WTC11 (cell line): ENCODE data around the gene GFM2.
"Not testable (repeated sequence)": the region's sequence is repeated elsewhere in the genome, so short reads cannot be mapped to it uniquely, and the experiment has no call there.

ENCODE experiments used
- AFF4 ChIP-seq: sonication (generic); formaldehyde crosslinking; IDR thresholded peaks from 2 replicates; pipeline ENCODE4 v1.8.1; 2023; ENCODE audit warnings: mild to moderate bottlenecking, missing genetic modification reagents, borderline replicate concordance
- CBFB ChIP-seq: sonication (generic); formaldehyde crosslinking; IDR thresholded peaks from 2 replicates; pipeline ENCODE4 v1.8.1; 2022; ENCODE audit warnings: mild to moderate bottlenecking, low read depth, missing genetic modification reagents
- CREB1 ChIP-seq: sonication (generic); formaldehyde crosslinking; IDR thresholded peaks from 2 replicates; pipeline ENCODE4 v1.8.0; 2023; ENCODE audit warnings: mild to moderate bottlenecking, missing genetic modification reagents
- CREM ChIP-seq: sonication (generic); formaldehyde crosslinking; IDR thresholded peaks from 2 replicates; pipeline ENCODE4 v1.8.1; 2022; ENCODE audit warnings: mild to moderate bottlenecking, missing genetic modification reagents, moderate library complexity
- ESRRA ChIP-seq: sonication (generic); formaldehyde crosslinking; IDR thresholded peaks from 2 replicates; pipeline ENCODE4 v1.8.1; 2022; ENCODE audit warnings: mild to moderate bottlenecking, missing genetic modification reagents, borderline replicate concordance
- MAX ChIP-seq: sonication (generic); formaldehyde crosslinking; IDR thresholded peaks from 2 replicates; pipeline ENCODE4 v1.8.0; 2022; ENCODE audit warnings: mild to moderate bottlenecking, missing genetic modification reagents
- NFYB ChIP-seq: sonication (generic); formaldehyde crosslinking; conservative IDR thresholded peaks from 2 replicates; pipeline ENCODE4 v1.8.0; 2022; ENCODE audit warnings: low read depth, missing genetic modification reagents
- RORB ChIP-seq: fragments of 250-450 bp; sonication (Bioruptor Pico); IDR thresholded peaks from 2 replicates; pipeline ENCODE4 v1.9.0; 2021; ENCODE audit warnings: mild to moderate bottlenecking
- ZBTB21 ChIP-seq: sonication (generic); formaldehyde crosslinking; IDR thresholded peaks from 2 replicates; pipeline ENCODE4 v1.8.1; 2023; ENCODE audit warnings: mild to moderate bottlenecking, missing genetic modification reagents, borderline replicate concordance
- TF ChIP-seq, protein P1 (sequence below): fragments of 200-600 bp; IDR thresholded peaks from 2 replicates; pipeline ENCODE4 v1.8.0; 2022; ENCODE audit warnings: antibody characterized with exemption
- TF ChIP-seq, protein P2 (sequence below): sonication (generic); formaldehyde crosslinking; IDR thresholded peaks from 2 replicates; pipeline ENCODE4 v1.8.1; 2022; ENCODE audit warnings: low read depth, missing genetic modification reagents, borderline replicate concordance
- TF ChIP-seq, protein P3 (sequence below): sonication (generic); formaldehyde crosslinking; IDR thresholded peaks from 2 replicates; pipeline ENCODE4 v1.8.0; 2023; ENCODE audit warnings: mild to moderate bottlenecking, missing genetic modification reagents
- TF ChIP-seq, protein P4 (sequence below): fragments of 250-450 bp; sonication (Bioruptor Pico); IDR thresholded peaks from 2 replicates; pipeline ENCODE4 v1.9.0; 2021; ENCODE audit warnings: mild to moderate bottlenecking

- TF ChIP-seq CREM (CRISPR knock-in tag); NFYB (CRISPR knock-in tag); RORB (CRISPR knock-in tag); CBFB (CRISPR knock-in tag); MAX (CRISPR knock-in tag); ESRRA (CRISPR knock-in tag); ZBTB21 (CRISPR knock-in tag); AFF4; CREB1: not testable (repeated sequence)
- TF ChIP-seq, protein P1, sequence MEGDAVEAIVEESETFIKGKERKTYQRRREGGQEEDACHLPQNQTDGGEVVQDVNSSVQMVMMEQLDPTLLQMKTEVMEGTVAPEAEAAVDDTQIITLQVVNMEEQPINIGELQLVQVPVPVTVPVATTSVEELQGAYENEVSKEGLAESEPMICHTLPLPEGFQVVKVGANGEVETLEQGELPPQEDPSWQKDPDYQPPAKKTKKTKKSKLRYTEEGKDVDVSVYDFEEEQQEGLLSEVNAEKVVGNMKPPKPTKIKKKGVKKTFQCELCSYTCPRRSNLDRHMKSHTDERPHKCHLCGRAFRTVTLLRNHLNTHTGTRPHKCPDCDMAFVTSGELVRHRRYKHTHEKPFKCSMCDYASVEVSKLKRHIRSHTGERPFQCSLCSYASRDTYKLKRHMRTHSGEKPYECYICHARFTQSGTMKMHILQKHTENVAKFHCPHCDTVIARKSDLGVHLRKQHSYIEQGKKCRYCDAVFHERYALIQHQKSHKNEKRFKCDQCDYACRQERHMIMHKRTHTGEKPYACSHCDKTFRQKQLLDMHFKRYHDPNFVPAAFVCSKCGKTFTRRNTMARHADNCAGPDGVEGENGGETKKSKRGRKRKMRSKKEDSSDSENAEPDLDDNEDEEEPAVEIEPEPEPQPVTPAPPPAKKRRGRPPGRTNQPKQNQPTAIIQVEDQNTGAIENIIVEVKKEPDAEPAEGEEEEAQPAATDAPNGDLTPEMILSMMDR = not testable (repeated sequence)
- TF ChIP-seq, protein P2, sequence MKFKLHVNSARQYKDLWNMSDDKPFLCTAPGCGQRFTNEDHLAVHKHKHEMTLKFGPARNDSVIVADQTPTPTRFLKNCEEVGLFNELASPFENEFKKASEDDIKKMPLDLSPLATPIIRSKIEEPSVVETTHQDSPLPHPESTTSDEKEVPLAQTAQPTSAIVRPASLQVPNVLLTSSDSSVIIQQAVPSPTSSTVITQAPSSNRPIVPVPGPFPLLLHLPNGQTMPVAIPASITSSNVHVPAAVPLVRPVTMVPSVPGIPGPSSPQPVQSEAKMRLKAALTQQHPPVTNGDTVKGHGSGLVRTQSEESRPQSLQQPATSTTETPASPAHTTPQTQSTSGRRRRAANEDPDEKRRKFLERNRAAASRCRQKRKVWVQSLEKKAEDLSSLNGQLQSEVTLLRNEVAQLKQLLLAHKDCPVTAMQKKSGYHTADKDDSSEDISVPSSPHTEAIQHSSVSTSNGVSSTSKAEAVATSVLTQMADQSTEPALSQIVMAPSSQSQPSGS (CRISPR knock-in tag) = not testable (repeated sequence)
- TF ChIP-seq, protein P3, sequence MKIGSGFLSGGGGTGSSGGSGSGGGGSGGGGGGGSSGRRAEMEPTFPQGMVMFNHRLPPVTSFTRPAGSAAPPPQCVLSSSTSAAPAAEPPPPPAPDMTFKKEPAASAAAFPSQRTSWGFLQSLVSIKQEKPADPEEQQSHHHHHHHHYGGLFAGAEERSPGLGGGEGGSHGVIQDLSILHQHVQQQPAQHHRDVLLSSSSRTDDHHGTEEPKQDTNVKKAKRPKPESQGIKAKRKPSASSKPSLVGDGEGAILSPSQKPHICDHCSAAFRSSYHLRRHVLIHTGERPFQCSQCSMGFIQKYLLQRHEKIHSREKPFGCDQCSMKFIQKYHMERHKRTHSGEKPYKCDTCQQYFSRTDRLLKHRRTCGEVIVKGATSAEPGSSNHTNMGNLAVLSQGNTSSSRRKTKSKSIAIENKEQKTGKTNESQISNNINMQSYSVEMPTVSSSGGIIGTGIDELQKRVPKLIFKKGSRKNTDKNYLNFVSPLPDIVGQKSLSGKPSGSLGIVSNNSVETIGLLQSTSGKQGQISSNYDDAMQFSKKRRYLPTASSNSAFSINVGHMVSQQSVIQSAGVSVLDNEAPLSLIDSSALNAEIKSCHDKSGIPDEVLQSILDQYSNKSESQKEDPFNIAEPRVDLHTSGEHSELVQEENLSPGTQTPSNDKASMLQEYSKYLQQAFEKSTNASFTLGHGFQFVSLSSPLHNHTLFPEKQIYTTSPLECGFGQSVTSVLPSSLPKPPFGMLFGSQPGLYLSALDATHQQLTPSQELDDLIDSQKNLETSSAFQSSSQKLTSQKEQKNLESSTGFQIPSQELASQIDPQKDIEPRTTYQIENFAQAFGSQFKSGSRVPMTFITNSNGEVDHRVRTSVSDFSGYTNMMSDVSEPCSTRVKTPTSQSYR = not testable (repeated sequence)
- TF ChIP-seq, protein P4, sequence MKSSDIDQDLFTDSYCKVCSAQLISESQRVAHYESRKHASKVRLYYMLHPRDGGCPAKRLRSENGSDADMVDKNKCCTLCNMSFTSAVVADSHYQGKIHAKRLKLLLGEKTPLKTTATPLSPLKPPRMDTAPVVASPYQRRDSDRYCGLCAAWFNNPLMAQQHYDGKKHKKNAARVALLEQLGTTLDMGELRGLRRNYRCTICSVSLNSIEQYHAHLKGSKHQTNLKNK (CRISPR knock-in tag) = not testable (repeated sequence)
These were observed 18.2 kb downstream of the GFM2 start for GRCh38 chr5:74748742-74749141.
